ENCODE data around the gene IRF4.
"Not testable (repeated sequence)": the region's sequence is repeated elsewhere in the genome, so short reads cannot be mapped to it uniquely, and the experiment has no call there.

Gene IRF4

DNA sequence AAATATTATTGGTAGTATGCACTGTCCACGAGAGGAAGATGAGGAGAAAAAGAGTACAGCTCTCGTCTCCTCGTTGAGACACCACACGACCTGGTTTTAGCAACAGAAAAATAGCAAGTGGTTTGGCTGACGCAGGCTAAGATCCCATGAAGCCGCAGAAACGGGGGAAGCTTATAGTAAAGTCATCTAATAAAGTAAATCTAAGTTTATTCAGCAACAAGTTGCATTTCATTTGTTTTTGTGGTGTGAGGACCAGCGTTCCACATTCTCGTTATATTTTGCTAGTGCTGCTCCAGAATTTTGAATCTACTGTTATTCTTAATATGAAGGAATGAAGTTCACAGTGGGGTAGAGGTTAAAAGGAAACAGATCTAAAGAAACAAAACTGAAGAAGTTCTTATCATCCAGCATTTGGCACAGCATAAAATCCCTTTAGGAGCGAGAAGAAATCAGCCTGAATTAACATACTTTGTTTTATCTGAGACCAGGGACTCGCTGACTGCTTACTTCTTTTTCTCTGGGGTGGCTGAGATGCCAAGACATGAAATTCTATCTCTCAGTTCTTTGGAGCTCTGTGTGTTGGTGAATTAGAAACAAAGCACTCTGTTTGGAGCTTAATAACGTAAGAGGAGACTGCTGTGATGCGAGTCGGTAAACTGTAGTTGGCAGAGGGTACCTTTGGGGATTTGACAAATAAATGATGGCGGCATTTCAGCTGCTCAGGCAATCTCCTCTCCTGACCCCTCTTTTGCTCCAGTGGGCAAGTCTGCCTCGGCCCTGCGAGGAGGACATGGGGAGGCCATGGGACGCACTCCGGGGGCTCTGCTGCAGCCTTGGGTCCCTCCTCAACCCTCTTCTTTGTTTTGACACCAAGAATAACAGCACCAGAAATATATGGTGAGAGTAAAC lies 24.9 kb upstream of the IRF4 start:
- FAIRE-seq: no peak

DNA sequence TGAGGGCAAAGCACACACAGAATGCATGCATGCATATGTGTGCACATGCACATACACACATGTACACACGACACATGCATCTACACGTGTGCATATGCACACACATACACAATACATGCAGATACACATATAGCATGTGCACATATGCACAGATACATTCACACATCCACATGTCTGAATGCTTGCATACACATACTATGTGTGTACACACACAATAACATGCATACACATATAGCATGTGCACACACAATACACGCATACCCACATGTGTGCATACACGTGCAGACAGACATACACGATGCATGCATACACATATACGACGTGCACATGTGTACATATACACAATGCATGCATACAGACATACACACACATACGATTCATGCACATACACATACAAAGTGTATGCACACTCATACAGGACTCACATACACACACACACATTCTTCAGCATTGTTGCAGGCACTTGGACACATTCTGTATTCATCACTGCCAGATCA lies 24.2 kb upstream of the IRF4 start:
- FAIRE-seq: no peak

DNA sequence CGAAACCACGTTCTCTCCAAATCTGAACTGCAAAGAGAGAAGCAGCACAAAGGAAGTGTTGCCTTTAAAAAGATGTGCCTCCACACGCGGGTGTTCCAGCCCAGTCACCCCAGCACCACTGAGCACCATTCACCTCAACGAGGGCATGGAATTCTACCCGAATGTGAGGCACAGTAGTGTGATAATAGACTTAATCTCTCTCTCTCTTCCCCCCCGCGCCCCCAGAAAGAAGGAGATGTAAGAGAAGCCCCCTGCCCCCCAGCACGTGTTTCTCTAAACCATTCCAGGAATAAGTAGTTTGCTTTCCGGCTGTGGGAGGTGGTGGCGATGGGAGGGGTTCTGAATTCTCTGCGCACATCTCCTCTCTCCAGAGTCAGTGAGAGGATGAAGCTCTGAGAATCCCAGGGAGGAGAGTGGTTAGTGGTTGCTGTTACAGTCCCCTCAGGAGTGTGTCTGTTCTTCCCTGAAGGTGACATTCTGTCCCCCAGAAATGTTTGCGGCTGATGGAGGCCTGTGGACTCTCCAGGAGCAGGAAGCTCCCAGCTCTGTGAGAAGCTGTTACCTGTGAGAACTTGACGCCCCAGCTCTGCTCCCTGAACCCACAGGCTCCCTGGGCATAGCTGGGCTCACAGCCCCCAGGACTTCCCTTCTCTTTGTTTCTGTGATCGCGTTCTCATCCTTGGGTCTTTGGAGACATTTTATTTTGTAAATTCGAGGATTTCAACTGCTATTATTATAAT lies 23.5 kb upstream of the IRF4 start:
- no peak for FAIRE-seq

DNA sequence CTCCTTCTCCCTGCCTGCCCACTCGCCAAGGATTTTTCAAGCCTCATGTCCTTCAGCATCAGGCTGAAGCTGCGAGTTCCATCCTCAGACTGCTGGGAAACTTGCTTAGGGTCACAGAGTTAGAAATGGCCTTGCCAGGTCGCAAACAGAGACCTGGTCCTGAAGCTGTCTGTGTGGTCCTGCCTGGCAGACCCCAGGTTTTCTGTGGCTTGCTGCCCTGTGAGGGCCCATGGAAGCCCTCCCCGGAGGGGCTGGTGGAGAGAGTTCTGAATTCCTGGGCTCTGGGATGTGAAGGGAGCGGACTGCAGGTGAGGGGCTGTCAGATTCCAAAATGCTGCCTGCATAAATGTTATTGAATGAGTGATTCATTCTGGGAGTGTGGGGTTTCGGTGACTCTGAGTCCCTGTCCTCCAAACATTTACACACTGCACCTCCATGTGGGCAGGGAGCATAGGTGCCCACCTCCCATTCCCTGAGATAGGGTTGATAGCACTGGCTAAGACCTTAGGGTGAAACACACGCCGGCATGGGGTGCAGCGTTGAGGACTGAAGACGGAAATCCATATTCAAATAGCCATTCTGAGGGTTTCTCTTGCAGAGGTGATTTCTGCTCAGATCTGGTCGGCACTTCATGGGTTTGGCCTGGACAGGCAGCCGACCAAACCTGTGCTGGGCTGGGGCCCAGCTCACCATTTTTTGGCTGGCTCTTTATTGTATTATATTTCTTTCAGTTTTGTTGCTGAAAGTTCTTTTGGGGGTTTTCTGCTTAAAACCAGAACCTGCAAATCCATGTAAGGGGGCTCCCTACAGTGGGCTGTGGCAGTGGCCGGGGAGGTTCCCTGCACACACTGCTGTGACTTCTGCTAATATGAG lies 21.8 kb upstream of the IRF4 start:
- no peak for FAIRE-seq

DNA sequence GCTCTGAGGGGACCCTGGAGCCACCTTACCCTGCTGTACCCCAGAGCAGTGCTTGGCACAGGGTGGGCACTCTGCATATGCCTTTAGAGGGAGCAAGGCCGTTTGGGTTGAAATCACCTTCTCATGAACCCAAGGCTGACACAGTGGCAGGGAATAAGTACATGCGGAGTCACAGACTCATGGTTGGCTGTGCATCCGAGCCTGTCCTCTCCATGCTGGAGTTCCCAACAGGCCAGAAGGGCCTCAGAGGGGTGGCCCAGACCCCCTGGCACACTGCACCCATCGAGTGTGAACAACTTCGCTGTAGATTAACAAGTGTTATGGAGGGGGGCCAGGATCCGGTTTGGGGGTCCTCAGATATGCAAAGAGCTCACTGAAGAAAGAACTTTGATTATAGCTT lies 21.0 kb upstream of the IRF4 start:
- no peak for FAIRE-seq

DNA sequence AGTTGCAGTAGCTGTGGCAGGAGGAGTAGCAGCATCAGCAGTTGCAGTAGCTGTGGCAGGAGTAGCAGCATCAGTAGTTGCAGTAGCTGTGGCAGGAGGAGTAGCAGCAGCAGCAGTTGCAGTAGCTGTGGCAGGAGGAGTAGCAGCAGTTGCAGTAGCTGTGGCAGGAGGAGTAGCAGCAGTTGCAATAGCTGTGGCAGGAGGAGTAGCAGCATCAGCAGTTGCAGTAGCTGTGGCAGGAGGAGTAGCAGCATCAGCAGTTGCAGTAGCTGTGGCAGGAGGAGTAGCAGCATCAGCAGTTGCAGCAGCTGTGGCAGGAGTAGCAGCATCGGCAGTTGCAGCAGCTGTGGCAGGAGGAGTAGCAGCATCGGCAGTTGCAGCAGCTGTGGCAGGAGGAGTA lies 19.7 kb upstream of the IRF4 start:
- FAIRE-seq: not testable (repeated sequence)

DNA sequence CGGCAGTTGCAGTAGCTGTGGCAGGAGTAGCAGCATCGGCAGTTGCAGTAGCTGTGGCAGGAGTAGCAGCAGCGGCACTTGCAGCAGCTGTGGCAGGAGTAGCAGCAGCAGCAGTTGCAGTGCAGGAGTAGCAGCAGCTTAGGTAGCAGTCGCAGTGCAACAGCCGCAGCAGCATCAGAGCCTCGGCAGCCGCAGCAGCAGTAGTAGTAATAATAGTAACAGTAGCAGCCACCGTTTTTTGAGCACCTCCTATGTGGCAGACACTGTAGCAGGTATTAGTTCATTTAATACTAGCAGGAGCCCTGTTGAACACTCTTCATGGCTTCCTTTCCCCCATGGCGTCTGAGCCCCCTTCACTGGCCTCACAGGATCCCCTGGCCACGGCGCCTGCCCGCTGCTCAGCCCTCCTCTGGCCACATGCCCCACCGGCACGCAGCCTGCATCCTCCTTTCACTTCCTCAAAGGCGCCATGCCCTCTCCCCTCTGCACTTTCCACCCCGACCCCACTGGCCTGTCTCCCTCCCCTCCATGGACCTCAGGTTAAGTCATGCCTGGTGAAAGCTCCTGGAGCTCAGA lies 19.1 kb upstream of the IRF4 start:
- no peak for FAIRE-seq

DNA sequence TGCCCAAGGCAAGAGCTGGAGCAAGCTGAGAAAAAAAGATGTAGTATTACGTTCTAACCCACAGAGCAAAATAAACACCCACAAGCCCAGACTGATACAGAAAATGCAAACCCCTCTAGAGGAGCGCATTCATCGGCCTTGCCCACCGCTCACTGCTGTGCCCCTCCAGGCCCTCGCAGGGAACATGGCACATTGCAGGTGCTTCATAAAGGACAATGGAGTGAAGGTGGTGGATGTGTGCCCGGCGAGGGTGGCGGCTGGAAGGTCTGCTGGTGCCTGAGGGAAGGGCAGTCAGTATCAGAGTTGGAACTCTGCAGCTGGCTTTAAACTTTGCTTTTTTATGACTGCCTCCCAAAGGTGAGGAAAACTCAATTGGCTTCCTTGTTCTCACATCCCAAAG lies 18.5 kb upstream of the IRF4 start:
- no peak for FAIRE-seq

DNA sequence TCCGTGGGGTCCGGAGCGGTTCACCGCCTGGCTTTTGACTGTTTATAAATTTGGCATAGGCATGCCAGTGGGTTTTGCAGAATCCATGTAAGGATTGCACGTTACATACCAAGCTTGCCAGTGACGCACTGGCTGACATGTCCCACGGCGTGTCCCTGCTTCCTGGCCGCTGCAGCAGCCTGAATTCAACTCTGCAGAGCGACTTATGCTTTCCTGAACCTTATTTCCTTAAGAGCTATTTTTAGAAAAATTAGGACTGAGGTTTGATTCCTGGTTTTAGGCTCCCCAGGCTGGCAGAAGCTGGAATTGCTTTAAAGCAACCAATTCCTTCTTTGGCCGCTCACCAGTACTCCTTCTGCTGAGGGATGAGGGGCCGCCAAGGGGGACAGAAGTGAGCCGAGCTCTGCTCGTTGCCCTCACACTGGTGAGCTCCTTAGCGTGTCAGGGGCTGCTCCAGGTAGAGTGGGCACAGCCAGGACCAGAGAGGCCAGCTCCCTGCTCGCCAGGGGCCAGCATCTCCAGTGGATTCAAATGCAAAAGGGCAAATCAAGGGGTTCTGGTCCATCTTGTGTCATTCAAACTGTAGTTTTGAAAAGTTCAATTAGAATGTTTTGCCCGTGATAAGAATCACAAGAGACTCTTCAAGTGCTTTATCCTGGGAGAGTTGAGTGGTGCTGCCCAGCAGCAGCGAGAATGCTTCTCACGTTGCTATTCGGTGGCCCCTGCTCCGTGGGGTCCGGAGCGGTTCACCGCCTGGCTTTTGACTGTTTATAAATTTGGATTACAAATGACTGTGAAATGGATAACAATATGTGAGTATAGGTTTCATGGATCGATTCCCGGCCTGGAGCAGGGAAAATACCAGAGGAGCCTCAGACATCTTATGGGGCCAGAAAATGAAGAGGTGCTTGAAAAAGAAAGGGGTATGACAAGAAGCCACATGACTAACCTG lies 17.5 kb upstream of the IRF4 start:
- no peak for FAIRE-seq

DNA sequence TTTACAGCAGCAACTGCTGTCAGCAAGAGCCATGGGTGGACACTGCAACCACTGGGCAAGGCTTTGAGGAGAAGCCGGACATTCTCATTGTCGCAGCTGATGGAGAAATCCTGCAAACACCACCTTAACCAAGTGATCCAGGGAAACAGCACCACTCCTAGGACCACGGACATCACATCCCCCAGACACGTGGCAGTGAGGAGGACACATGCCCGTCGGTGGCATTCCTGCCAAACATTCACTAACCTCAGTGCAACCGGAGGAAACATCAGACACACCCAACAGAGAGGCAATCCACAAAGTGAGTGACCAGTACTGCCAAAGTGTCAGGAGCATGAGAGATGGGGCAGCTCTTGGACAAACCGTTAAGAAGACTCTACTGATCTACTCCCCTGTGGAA lies 16.6 kb upstream of the IRF4 start:
- FAIRE-seq: no peak

DNA sequence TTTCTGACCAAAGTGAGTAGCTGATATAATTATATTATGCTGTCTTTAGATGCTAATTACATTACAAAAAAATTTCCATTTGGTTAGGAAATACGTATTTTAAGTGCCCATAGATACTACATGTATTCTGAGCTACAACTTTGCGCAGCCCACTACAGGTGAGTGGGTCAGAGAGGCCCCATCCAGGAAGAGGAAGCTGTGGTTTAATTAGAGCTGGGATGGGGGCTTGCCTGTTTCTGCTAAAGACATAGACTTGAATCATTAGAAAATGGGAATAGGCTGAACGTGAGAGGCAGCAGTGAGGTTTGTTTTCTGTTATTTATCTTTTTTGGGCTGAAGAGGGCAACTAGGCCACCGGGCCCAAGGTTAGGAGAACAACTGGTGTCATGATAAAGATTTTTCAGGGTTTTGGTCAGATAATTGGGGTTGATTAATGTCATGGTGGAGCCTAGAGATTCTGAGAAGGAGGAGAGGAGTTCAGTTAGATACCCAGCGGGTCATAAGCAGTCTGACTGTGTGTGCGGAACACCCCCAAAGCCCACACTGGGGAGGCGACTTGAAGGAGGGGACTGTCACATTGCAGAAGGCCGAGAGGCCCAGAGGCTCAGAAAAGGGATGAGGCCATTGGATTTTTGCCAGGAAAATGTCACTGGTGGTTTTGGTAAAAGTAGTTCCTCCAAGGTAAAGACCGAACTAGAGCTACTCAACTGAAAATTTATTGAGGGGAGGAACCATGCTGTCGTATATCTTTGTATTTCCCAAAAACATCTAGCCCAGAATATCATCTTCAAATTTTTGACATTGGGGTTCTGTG lies 14.5 kb upstream of the IRF4 start:
- FAIRE-seq: no peak

DNA sequence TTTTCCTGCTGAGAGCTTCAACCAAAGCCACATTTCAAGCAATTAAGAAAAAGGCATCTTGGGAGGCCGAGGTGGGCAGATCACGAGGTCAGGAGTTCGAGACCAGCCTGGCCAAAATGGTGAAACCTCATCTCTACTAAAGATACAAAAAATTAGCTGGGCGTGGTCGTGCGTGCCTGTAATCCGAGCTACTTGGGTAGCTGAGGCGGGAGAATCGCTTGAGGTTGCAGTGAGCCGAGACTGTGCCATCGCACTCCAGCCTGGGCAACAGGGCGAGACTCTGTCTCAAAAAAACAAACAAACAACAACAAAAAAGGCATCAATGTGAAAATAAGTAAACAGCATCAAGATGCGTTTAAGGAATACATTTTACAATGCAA lies 13.9 kb upstream of the IRF4 start:
- FAIRE-seq: not testable (repeated sequence)

DNA sequence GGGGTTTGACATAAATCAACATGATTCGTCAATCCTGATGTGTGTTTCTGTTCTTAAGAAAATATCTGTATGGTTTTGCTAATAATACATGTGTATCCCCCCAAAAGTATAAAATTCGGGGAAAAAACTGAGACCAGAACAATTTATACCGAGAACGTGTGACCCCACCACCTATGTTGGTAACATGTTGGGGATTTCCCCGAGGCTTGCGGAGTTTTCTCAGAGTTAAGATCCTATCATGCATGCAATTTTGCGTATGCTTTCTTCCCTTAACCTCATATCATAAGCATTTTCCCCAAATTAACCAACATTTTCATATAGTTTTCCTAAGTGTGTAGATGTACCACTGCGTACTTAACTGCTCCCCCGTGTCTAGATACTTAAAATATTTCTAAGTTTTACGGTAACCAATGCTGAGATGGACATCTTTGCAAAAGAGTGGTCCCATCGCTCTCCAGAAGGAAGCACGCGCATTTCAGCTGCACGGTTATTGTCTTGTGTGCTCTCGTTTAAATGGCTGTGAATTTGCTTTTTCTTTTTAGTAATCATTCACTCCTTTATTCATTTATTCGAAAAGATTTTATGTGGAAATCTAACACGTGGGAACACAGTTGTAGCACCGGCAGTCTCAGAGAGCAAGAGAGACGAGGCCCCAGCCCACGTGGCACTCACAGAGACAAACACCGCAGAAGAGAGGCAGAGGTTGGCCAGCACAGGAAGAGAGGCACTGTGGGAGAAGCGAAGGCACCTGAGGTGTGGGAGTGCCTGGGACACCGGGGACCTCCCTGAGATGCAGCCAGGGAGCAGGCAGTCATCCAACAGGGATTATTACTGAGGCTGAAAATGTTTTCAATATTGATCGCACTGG lies 13.2 kb upstream of the IRF4 start:
- FAIRE-seq: no peak

DNA sequence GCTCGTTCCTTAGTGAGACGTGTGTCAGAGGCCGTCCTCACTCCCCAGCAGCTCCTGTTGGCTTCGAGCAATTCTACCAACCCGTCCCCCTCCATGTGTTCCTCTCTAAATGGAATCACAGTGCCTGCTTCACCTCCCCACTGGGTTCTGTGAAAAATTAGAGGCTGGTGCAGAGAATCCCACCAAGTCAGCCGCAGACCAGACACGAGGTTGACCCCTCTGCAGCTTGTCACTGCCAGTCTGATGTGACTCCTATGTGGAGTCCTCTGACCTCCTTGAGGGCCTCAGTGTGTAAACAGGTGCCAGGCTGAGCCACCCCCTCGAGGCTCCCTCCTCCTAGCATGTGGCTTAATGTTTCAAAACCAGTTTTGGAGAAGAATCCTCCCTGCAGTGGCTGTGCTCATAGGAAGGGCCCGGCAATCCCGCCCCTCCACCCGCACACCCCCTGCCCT lies 12.6 kb upstream of the IRF4 start:
- FAIRE-seq: no peak

DNA sequence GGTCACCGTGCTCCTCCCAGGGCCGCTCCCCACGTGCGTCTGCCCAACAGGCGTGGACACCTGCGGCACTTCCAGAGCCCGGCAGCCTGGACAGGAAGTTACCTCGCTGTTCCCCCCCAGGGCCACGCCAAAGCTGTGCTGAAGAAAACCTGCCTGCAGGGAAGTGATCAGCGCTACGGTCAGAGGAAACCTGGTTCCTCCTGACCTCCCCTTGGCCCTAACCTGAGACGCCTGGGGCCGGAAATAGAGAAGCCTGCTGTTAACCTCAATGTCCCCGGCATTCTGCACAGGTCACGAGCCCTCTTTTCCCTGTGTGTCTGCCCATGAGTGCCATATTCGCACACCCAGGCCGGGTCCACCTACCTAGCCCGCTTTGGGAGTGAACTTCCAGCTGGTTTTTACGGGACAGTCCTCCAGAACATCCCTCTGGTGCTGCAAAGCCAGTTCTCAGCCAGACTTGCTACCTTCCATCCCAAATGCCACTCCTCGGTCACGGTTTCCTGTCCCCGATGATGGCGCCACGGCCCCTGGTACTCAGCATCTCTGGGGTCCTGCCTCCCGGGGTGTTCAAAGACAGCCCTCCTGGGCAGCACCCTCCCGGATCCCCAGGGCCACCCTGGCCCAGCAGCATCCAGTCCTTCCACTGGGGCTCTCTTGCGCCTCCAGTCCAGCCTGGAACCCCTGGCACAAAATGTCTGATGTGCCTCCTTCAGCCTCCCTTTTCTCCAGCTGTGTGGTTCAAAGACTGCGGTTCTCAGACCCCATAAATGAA lies 12.0 kb upstream of the IRF4 start:
- no peak for FAIRE-seq

DNA sequence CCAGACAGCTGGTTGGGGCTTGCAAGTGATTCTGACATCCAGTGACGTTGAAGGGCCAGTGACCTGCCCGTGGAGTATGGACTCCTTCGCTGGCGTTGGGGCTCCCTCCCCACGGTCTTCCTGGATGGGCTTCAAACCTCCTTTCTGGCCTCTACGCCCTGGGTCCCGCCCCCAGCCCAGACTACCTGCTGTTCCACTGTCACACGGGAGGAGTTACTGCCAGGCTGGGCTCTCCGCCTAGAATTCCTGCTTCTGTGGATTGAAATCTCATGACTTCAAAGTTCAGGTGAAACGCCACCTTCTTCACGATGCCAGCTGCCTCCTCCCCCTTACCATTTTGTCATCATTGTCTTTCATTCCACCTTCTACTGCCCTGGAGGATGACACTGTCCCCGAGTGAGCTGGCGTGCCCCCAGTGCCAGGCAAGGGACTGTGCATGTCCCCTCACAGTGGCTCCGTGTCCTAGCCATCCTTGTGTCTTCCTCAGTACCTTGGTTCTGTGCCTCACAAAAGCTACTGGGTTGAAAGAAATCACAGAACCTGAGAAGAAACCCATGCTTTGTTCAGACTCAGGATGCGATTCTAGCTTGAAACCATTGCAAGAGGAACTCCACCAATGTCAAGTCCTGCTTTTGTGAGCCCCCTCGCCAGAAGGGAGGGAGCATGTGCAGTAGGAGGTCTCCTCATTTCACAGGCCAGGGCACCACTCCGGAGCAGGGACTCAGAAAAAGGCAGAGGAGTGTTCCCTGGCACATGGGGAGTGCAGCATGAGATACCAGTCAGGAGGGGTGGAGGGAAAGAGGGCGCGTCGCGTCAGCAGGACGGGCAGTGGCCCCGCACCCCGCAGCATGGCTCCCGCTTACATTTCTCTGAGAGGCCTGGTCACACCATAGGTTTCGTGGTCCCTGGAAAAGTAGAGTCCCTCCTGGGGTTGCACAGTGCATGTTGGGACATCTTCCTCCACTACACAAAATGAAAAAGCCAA lies 11.0 kb upstream of the IRF4 start:
- FAIRE-seq: no peak

DNA sequence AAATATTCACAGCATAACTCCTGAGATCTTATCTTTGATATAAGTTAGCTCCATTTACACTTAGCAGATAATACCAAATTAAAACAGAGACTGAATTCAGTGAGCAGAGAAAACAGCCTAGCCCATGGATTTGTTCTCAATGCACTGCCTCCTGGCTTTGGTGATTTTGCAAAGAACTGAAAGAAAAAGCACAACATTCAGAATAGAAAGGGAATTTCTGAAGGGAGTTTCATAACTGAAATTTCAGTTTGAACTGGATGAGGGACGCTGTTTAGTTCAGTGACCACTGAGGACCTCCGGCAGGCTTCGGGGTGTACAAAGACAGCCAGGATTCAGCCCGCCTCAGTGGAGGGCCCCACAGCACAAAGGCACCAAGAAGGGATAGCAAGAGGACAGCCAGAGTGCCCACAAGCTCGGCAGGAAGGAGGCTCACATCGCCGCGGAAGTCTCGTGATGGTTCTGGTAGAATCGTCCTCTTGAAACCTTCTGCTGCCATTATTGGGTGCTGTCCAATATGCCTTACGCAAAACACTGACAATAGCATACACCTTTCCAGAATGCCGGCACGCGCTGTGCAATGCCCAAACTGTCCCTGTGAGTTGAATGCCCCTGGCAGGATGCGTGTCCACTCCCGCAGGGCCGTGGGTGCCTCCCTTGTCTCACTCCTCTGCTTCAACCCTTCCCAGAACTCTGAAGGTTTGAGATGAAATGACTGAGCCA lies 9.7 kb upstream of the IRF4 start:
- no peak for FAIRE-seq

Measured in islet of Langerhans (tissue), 1 donor.